DND-41 (cell line): ENCODE measurements around the gene ERCC2.
A peak's percentile ranks its signal among the peaks of the same experiment; 100 is the strongest.

ENCODE experiments used
- ATAC-seq: fragments of 200-7000 bp; cut with Tn5 transposase; 3 replicates; pipeline ENCODE4 v1.9.1; 2021; ENCODE audit warnings: low read depth; ENCODE audit not compliant: insufficient read depth
- DNase-seq: peaks from one replicate; pipeline ENCODE4 v3.0.0-alpha.2; 2020
- H2AFZ ChIP-seq: 2 replicates; pipeline ENCODE4 v1.6.0; 2012; ENCODE audit warnings: low read depth, low read length
- H3K27ac ChIP-seq: 2 replicates; pipeline ENCODE4 v1.5.1; 2012; ENCODE audit warnings: low read length, inconsistent platforms
- H3K27me3 ChIP-seq: fragments of 200-600 bp; sonication (generic); 2 replicates; pipeline ENCODE4 v1.6.0; 2012; ENCODE audit warnings: low read length, mild to moderate bottlenecking, inconsistent platforms; ENCODE audit not compliant: insufficient read depth, poor library complexity
- H3K36me3 ChIP-seq: 2 replicates; pipeline ENCODE4 v1.5.1; 2012; ENCODE audit warnings: low read length, inconsistent platforms; ENCODE audit not compliant: insufficient read depth
- H3K4me1 ChIP-seq: 2 replicates; pipeline ENCODE4 v1.5.1; 2012; ENCODE audit warnings: mild to moderate bottlenecking, low read length; ENCODE audit not compliant: insufficient read depth
- H3K4me2 ChIP-seq: 2 replicates; pipeline ENCODE4 v1.6.0; 2012; ENCODE audit warnings: mild to moderate bottlenecking, moderate library complexity, low read length, inconsistent platforms; ENCODE audit not compliant: insufficient read depth
- H3K4me3 ChIP-seq, 2 experiments: fragments of 200-600 bp in 1 of 2; shearing (Covaris generic) in 1 of 2; 2 replicates each; pipeline ENCODE4 v1.5.1; 2012 to 2016; ENCODE audit warnings: inconsistent platforms in 2 of 2, low read length in 2 of 2, mild to moderate bottlenecking in 2 of 2, low read depth in 1 of 2, moderate library complexity in 1 of 2
- H3K79me2 ChIP-seq: 2 replicates; pipeline ENCODE4 v1.6.0; 2012; ENCODE audit warnings: low read length, inconsistent platforms; ENCODE audit not compliant: insufficient read depth
- H3K9ac ChIP-seq: 2 replicates; pipeline ENCODE4 v1.6.0; 2012; ENCODE audit warnings: low read depth, mild to moderate bottlenecking, inconsistent platforms, low read length, moderate library complexity
- H3K9me3 ChIP-seq: 2 replicates; pipeline ENCODE4 v1.5.1; 2012; ENCODE audit warnings: low read length, moderate library complexity, mild to moderate bottlenecking, inconsistent platforms; ENCODE audit not compliant: insufficient read depth, severe bottlenecking
- H4K20me1 ChIP-seq: 2 replicates; pipeline ENCODE4 v1.6.0; 2012; ENCODE audit warnings: low read length; ENCODE audit not compliant: insufficient read depth
- CTCF ChIP-seq: IDR thresholded peaks from 2 replicates; pipeline ENCODE4 v1.5.1; 2012; ENCODE audit warnings: borderline replicate concordance, low read length, moderate library complexity, mild to moderate bottlenecking; ENCODE audit not compliant: poor library complexity, severe bottlenecking; ENCODE audit errors: extremely low read depth
- EZH2 ChIP-seq: IDR thresholded peaks from 3 replicates; pipeline ENCODE4 v1.6.1; 2012; ENCODE audit warnings: borderline replicate concordance, low read depth, mild to moderate bottlenecking, moderate library complexity, low read length, inconsistent platforms; ENCODE audit not compliant: severe bottlenecking

Gene ERCC2

DNA sequence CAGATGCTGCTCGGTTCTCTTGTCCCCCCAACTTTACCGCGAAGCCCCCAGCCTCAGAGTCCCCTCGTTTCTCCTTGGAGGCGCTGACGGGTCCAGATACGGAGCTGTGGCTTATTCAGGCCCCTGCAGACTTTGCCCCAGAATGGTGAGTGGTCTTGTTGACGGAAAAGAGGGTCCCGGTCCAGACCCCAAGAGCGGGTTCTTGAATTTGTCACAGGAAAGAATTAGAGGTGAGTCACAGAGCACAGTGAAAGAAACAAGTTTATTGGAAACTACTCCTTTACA lies 36.7 kb upstream of the ERCC2 start:
- H3K4me1 ChIP-seq = peaks cover 35% of the 10 kb centered on the region
- peak overlapping the region; percentile 97 for H3K27ac ChIP-seq
- ATAC-seq (no peak), DNase-seq (no peak)
- no peak for TF ChIP-seq EZH2
- TF ChIP-seq CTCF = no peak
- peaks cover 7% of the 10 kb centered on the region; the same call in 1 of the 2 replicates for H3K36me3 ChIP-seq
- peaks cover 7% of the 10 kb centered on the region for H3K79me2 ChIP-seq
- H3K9me3 ChIP-seq = no peaks in the 10 kb centered on the region
- H2AFZ ChIP-seq = peak overlapping the region; percentile 90
- H3K4me3 ChIP-seq = peak overlapping the region; percentile 88 to 93; a peak in 3 of 4 replicates
- H4K20me1 ChIP-seq = no peaks in the 10 kb centered on the region
- H3K4me2 ChIP-seq = peak overlapping the region; percentile 89
- no peaks in the 10 kb centered on the region for H3K27me3 ChIP-seq
- H3K9ac ChIP-seq = peak overlapping the region; percentile 62

DNA sequence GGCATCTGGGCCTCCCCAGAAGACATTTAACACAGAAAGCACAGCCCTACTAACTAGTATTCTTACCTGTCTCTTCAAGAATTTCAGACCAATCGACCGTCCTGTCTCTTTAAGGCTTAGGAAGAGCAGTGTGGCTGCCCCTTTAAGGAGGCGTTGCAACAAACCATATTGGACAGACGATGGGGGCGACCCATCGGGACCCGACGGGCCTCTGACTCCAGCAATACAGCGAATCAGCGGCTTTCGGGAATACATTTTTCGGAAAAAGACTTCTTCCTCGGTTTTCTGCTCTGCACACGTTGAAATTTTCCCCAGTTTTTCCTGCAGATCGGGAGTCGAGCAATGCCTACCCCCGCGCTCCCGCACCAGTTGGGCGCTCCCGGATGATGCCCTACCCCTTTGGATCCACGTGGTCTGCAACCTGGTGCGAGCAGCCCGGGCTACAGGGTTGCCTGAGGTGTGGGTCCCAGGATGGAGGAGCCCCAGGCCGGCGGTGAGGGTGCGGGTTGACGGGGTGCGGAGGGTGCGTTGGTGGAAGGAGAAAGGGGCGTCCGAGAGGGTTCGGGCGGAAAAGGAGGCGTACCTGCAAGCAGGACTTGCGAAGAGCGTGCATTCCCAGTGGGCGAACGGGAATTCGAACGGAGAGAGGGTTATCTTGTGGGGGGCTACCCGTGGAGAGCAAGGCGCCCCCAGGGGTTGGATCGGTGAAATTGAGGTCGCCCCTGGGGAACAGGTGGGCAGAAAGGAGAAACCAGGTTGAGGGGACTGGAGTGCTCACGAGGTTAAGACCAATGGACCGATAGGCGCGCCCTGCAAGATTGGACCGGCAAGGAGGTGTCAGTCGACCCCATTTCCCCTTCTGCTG lies 36.1 kb upstream of the ERCC2 start, which contains the start of gene POLR1G:
TSS of gene POLR1G (plus strand) at position 419 of the 865 bp plus-strand sequence. CDS start at position 472, 53 bp downstream.
- Histone ChIP-seq H3K4me1 (peaks cover 35% of the 10 kb centered on the region), H3K9ac (peak within 1 kb of the TSS; percentile 62), H2AFZ (peak within 1 kb of the TSS; percentile 90), H3K4me3 (peak within 1 kb of the TSS; percentile 88 to 93), H3K9me3 (no peaks in the 10 kb centered on the region), H3K36me3 (peaks cover 7% of the 10 kb centered on the region; the same call in 1 of the 2 replicates), H3K27me3 (no peaks in the 10 kb centered on the region), H3K27ac (peak within 1 kb of the TSS; percentile 97), H4K20me1 (no peaks in the 10 kb centered on the region), H3K79me2 (peaks cover 7% of the 10 kb centered on the region), H3K4me2 (peak within 1 kb of the TSS; percentile 89)
- no peak for TF ChIP-seq EZH2
- TF ChIP-seq CTCF = no peak
- ATAC-seq (peak; percentile 86), DNase-seq (peak; percentile 82)

DNA sequence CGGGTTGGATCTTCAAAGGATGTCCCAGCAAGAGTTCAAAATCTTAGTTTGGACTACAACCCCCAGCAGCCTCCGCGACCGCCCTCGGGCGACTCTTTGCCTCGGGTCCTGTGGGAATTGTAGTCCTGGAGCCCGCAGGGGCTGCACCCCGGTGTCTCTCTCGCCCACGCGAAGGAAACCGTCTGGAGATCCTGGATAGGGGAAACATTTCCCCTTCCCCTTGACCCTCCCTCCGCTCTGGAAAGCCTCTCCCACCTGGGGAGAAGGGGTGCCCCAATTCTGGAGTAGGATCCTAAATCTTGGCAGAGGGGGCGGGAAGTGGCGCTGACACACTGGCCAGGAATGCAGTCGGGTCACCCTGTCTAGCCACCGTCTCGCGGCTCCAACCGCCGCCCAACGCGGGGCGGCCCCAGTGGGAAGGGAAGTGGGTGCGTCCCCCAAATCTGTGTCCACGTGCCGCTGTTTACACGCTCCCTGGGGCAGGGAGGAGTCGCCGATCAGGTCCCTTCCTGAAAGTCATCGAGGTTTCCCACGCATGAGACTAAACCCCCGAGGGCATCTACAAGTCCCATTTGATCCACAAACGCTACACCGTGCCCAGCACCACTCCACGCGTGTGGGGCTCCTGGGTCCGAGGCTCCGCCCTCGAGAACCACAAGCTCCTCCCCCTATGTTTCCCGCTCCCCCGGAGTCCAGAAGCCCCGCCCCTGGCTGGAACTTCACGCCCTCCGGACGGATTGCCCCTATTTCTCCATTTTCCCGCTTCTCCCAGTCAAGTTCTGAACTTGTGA lies 35.3 kb upstream of the ERCC2 start:
- Histone ChIP-seq H2AFZ (peak overlapping the region; percentile 90), H3K4me1 (peaks cover 35% of the 10 kb centered on the region), H3K9ac (peak overlapping the region; percentile 62), H3K79me2 (peaks cover 7% of the 10 kb centered on the region), H3K9me3 (no peaks in the 10 kb centered on the region), H3K36me3 (peaks cover 7% of the 10 kb centered on the region; the same call in 1 of the 2 replicates), H3K27me3 (no peaks in the 10 kb centered on the region), H4K20me1 (no peaks in the 10 kb centered on the region), H3K4me2 (peak overlapping the region; percentile 89), H3K4me3 (peak overlapping the region; percentile 88 to 93), H3K27ac (peak overlapping the region; percentile 97)
- peak; percentile 89 for DNase-seq
- TF ChIP-seq EZH2 (no peak), CTCF (no peak)
- peak; percentile 77 for ATAC-seq
